Measurements from ENCODE around the gene SPP1.

The SPP1 gene

GRCh38 chr4:88027611-88028608 lies 52.4 kb downstream of the SPP1 start:
- no peak for DNase-seq

- no peak for DNase-seq
Observed at GRCh38 chr4:88028946-88029345, 53.4 kb downstream of the SPP1 start.

GRCh38 chr4:88029556-88029955 lies 54.0 kb downstream of the SPP1 start:
- DNase-seq: no peak

GRCh38 chr4:88030565-88031310 lies 55.2 kb downstream of the SPP1 start:
- no peak for DNase-seq

All from NCI-H524 (cell line).